Cardiac fibroblast (primary cell): Measurements from ENCODE around the gene ALG14.

Experiments used
- DNase-seq, 2 donors: peaks; one replicate each; pipeline versions ENCODE4 v3.0.0 to v3.0.0-alpha.2; 2010; ENCODE audit warnings: low read depth in 2 of 2
- H3K4me3 ChIP-seq, 2 donors: replicated peaks in 1 of 2; 1 replicate in 1 of 2; 2 replicates in 1 of 2; pipeline ENCODE4 v1.5.1; 2011; ENCODE audit warnings: low read depth in 2 of 2, low read length in 2 of 2, mild to moderate bottlenecking in 2 of 2, moderate library complexity in 1 of 2
- TF ChIP-seq, protein P1 (sequence below): IDR thresholded peaks from one replicate; pipeline ENCODE4 v1.5.1; 2011; ENCODE audit warnings: low read depth, mild to moderate bottlenecking, low read length, inconsistent platforms

ALG14 gene

DNA sequence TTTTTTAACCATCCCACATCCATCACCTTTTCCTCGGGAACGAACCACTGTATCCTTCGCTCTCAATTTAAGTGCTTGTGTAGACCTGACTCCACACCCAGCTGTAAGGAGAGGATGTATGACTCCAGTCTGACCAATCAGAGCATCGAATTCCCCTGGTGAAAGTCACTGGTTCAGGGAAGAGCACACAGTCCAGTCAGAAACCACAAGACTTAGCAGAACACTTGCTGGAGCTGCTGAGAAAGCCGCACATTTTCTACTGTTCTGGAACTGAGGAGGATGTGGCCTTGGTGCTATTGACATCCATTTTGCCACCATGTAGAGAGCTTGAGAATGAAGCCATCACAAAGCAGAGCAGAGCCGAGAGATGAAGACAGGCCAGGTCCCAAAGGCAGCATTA is 86.0 kb downstream of the ALG14 start:
- TF ChIP-seq, protein P1, sequence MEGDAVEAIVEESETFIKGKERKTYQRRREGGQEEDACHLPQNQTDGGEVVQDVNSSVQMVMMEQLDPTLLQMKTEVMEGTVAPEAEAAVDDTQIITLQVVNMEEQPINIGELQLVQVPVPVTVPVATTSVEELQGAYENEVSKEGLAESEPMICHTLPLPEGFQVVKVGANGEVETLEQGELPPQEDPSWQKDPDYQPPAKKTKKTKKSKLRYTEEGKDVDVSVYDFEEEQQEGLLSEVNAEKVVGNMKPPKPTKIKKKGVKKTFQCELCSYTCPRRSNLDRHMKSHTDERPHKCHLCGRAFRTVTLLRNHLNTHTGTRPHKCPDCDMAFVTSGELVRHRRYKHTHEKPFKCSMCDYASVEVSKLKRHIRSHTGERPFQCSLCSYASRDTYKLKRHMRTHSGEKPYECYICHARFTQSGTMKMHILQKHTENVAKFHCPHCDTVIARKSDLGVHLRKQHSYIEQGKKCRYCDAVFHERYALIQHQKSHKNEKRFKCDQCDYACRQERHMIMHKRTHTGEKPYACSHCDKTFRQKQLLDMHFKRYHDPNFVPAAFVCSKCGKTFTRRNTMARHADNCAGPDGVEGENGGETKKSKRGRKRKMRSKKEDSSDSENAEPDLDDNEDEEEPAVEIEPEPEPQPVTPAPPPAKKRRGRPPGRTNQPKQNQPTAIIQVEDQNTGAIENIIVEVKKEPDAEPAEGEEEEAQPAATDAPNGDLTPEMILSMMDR: no peak
- peak in 1 of 2 donors; percentile 65 for DNase-seq
- no peak overlapping the region for H3K4me3 ChIP-seq

DNA sequence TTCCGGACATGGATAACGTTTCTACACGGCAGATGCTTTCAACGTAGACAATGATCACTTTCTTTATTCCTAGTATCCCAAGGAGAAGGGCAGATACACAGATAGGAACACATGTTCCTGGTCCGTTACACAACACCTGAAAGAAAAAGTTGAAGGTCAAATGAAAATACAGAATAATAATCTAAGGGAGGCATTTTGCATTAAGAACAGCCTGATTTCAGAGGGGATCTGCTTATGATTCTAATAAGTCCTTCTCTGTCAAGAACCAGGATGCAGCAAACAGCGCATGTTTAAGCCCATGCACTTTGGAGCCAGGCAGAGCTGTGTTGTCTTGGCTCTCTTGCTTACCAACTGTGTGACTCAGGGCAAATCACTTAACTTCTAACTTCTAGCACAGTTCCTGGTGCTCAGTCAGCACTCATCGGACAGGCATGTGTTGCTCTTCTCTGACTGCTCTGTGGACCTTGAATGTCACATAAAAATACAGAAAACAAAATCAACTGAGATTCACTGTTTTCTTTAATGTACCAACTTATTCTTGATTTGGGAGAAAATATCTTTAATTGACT is 89.5 kb downstream of the ALG14 start:
- TF ChIP-seq, protein P1: no peak
- H3K4me3 ChIP-seq: peak overlapping the region in 1 of 2 donors; percentile 1
- DNase-seq: peak; percentile 77 to 90

DNA sequence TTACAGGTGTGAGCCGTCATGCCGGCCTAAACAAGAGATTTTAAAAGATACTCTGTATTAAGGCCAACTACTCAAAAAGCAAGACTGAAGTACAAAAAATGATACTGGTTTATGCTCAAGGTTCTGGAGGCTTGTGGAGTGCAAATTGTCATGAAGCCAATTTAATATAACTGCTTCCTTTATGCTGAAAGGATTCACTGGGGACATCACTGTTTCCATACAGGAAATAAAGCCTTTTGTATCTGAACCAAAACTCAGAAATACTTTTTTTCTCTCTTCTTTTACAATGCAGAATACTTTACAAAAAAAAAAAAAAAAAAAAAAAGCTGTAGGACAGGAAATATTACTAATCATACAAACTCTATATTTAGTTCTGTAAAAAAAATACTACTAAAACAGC is 90.4 kb downstream of the ALG14 start:
- DNase-seq: peak; percentile 38 to 59
- H3K4me3 ChIP-seq: no peak overlapping the region
- TF ChIP-seq, protein P1: no peak

DNA sequence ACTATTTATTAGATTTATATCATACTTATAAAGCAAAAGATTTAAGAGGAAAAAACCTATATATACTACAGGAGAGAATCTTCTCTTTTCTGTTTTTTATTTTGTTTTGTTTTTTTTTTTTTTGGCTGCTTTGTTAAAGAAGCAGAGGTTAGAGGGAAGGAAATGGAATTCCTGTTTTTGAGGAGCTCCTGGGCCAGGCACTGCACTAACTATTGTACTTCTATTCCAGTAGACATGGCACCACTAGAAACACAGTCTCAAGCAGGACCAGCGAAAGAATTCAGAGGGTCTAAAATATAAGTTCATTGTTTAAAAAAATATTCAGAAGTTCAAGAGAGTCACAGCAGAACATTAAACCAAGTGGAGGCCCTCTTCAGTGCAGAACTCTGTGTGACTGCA is 91.2 kb downstream of the ALG14 start:
- H3K4me3 ChIP-seq: no peak overlapping the region
- DNase-seq: no peak
- TF ChIP-seq, protein P1: no peak

DNA sequence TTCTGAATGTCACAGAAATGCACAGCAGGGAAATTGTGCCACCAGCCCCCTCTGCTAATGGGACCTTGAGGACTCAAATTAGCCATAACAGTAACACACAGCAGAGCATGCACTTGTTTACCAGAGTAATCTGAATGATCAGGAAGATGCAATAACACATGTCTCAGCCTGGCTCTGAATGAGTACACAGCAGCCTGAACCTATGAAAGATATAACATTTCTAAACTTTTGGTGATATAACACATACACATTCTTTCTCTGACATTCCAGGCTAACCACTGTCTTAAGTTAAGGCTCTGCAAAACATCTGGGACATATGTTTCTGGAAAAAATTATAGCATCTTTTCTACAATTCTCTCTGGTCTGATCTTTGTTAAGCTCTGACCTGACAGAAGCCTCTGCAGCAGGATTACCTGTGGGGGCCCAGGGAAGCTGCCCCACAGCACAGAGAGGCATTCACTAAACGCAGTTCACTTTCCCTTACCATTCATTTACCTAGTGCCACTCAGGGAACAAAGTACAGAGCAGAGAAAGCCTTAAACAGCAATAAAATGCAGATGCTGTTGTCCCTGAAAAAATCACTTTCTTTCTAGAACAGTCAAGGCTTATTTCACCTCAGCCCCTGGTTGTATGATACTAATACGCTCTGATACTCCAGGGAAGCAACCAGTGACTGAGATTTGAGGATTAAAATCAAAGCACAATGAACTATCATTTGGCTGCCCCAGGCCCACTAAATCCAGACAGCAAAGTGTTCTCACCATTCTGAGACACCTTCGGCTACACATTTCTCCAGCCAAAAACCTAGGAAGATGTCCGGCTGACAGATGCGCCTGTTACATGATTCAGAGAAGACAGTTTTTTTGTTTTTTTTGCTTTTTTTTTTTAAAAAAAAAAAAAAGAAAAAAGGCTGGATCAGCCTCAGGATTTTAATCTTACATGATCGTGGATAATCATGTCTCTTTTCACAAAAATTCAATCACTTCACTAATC is 91.9 kb downstream of the ALG14 start:
- H3K4me3 ChIP-seq: no peak overlapping the region
- TF ChIP-seq, protein P1: no peak
- peak in 1 of 2 donors; percentile 31 for DNase-seq

GRCh38 chr1:94979656-94980581 is 92.8 kb downstream of the ALG14 start:
- TF ChIP-seq, protein P1: no peak
- DNase-seq: no peak
- no peak overlapping the region for H3K4me3 ChIP-seq
